H9 (cell line): Measurements from ENCODE around the gene KCNIP3. TPM values are rescaled to one million over a fixed set of nuclear protein-coding genes. Genes with fewer than 3 reads are reported as not detected.

Experiments
- DNase-seq: peaks from one replicate; pipeline ENCODE4 v3.0.0-alpha.2; 2017
- H2AFZ ChIP-seq: one replicate; pipeline ENCODE4 v1.6.1; 2013; ENCODE audit warnings: mild to moderate bottlenecking, low read length, control low read depth, moderate library complexity
- H2AK5ac ChIP-seq: 2 replicates; pipeline ENCODE4 v1.6.1; 2013; ENCODE audit warnings: low read length, control low read depth, mixed read lengths; ENCODE audit not compliant: insufficient read length
- H2BK120ac ChIP-seq: one replicate; pipeline ENCODE4 v1.6.1; 2013; ENCODE audit warnings: low read depth, mild to moderate bottlenecking, low read length, control low read depth, inconsistent platforms; ENCODE audit not compliant: poor library complexity, severe bottlenecking
- H2BK12ac ChIP-seq: 2 replicates; pipeline ENCODE4 v1.6.1; 2013; ENCODE audit warnings: low read length, control low read depth, mixed read lengths, low read depth; ENCODE audit not compliant: insufficient read length
- H2BK15ac ChIP-seq: 2 replicates; pipeline ENCODE4 v1.6.1; 2013; ENCODE audit warnings: low read depth, low read length, control low read depth
- H2BK20ac ChIP-seq: one replicate; pipeline ENCODE4 v1.6.1; 2013; ENCODE audit warnings: low read depth, mild to moderate bottlenecking, low read length, control low read depth, inconsistent platforms; ENCODE audit not compliant: poor library complexity, severe bottlenecking
- H2BK5ac ChIP-seq: 2 replicates; pipeline ENCODE4 v1.6.1; 2013; ENCODE audit warnings: low read length, control low read depth, mixed read lengths; ENCODE audit not compliant: insufficient read length
- H3K14ac ChIP-seq: 2 replicates; pipeline ENCODE4 v1.6.1; 2013; ENCODE audit warnings: low read length, control low read depth; ENCODE audit not compliant: insufficient read depth
- H3K18ac ChIP-seq: 2 replicates; pipeline ENCODE4 v1.6.1; 2013; ENCODE audit warnings: low read depth, mild to moderate bottlenecking, mixed read lengths, low read length, control low read depth; ENCODE audit not compliant: insufficient read length
- H3K23ac ChIP-seq: 2 replicates; pipeline ENCODE4 v1.6.1; 2013; ENCODE audit warnings: low read length, control low read depth, mixed read lengths, low read depth; ENCODE audit not compliant: insufficient read length
- H3K23me2 ChIP-seq: 2 replicates; pipeline ENCODE4 v1.6.1; 2013; ENCODE audit warnings: low read depth, mild to moderate bottlenecking, mixed read lengths, low read length, control low read depth; ENCODE audit not compliant: insufficient read length, poor library complexity, severe bottlenecking
- H3K27ac ChIP-seq: 2 replicates; pipeline ENCODE4 v1.5.1; 2013; ENCODE audit warnings: low read length, control low read depth, mixed read lengths, low read depth; ENCODE audit not compliant: insufficient read length
- H3K27me3 ChIP-seq: 2 replicates; pipeline ENCODE4 v1.6.1; 2013; ENCODE audit warnings: low read length, control low read depth, inconsistent platforms; ENCODE audit not compliant: insufficient read depth
- H3K4ac ChIP-seq: 2 replicates; pipeline ENCODE4 v1.6.1; 2013; ENCODE audit warnings: low read depth, mild to moderate bottlenecking, control low read depth, inconsistent platforms, low read length, moderate library complexity
- H3K4me1 ChIP-seq: 2 replicates; pipeline ENCODE4 v1.6.1; 2013; ENCODE audit warnings: low read length, control low read depth, inconsistent platforms; ENCODE audit not compliant: insufficient read depth
- H3K4me2 ChIP-seq: 2 replicates; pipeline ENCODE4 v1.6.1; 2013; ENCODE audit warnings: low read length, control low read depth, mixed read lengths; ENCODE audit not compliant: insufficient read length, insufficient read depth
- H3K56ac ChIP-seq: 2 replicates; pipeline ENCODE4 v1.6.1; 2013; ENCODE audit warnings: low read depth, mild to moderate bottlenecking, mixed read lengths, low read length, control low read depth; ENCODE audit not compliant: insufficient read length
- H3K79me1 ChIP-seq: 2 replicates; pipeline ENCODE4 v1.6.1; 2013; ENCODE audit warnings: low read depth, mild to moderate bottlenecking, moderate library complexity, low read length, control low read depth, inconsistent platforms; ENCODE audit not compliant: insufficient read depth, poor library complexity, severe bottlenecking
- H3K79me2 ChIP-seq: 2 replicates; pipeline ENCODE4 v1.6.1; 2013; ENCODE audit warnings: low read length, control low read depth, inconsistent platforms; ENCODE audit not compliant: insufficient read depth
- H3K9ac ChIP-seq: 2 replicates; pipeline ENCODE4 v1.6.1; 2013; ENCODE audit warnings: low read length, control low read depth, mixed read lengths; ENCODE audit not compliant: insufficient read length; ENCODE audit errors: extremely low read depth
- H3K9me3 ChIP-seq: one replicate; pipeline ENCODE4 v1.6.1; 2013; ENCODE audit warnings: low read depth, low read length, inconsistent platforms; ENCODE audit not compliant: control insufficient read depth
- H3T11ph ChIP-seq: one replicate; pipeline ENCODE4 v1.6.1; 2013; ENCODE audit warnings: mild to moderate bottlenecking, low read length, control low read depth, inconsistent platforms
- H4K20me1 ChIP-seq: one replicate; pipeline ENCODE4 v1.6.1; 2013; ENCODE audit not compliant: control insufficient read depth, insufficient read length, insufficient read depth
- H4K5ac ChIP-seq: 2 replicates; pipeline ENCODE4 v1.6.1; 2013; ENCODE audit warnings: low read depth, mild to moderate bottlenecking, mixed read lengths, low read length, control low read depth; ENCODE audit not compliant: insufficient read length
- H4K8ac ChIP-seq: replicated peaks from 2 replicates; pipeline ENCODE4 v1.6.1; 2013; ENCODE audit warnings: low read length, control low read depth, mixed read lengths, low read depth; ENCODE audit not compliant: insufficient read length
- H4K91ac ChIP-seq: 2 replicates; pipeline ENCODE4 v1.6.1; 2013; ENCODE audit warnings: low read depth, mild to moderate bottlenecking, moderate library complexity, mixed read lengths, low read length, control low read depth; ENCODE audit not compliant: insufficient read length
- H3K27ac Mint-ChIP-seq, 3 experiments: 2 replicates in 2 of 3; 3 replicates in 1 of 3; pipeline ENCODE4 v1.8.0; 2020 to 2021; ENCODE audit warnings: mixed read lengths in 3 of 3, mild to moderate bottlenecking in 1 of 3, moderate library complexity in 1 of 3
- H3K27me3 Mint-ChIP-seq: 2 replicates; pipeline ENCODE4 v1.8.0; 2021; ENCODE audit warnings: low read depth, mild to moderate bottlenecking, moderate library complexity, mixed read lengths
- H3K36me3 Mint-ChIP-seq, 3 experiments: 2 replicates in 2 of 3; 3 replicates in 1 of 3; pipeline ENCODE4 v1.8.0; 2020 to 2021; ENCODE audit warnings: low read depth in 3 of 3, mixed read lengths in 3 of 3; ENCODE audit not compliant: insufficient read depth in 1 of 3
- H3K4me1 Mint-ChIP-seq, 2 experiments: 2 replicates each; pipeline ENCODE4 v1.8.0; 2020; ENCODE audit warnings: mixed read lengths in 2 of 2
- H3K4me3 Mint-ChIP-seq, 2 experiments: 2 replicates in 1 of 2; 3 replicates in 1 of 2; pipeline ENCODE4 v1.8.0; 2020 to 2021; ENCODE audit warnings: mild to moderate bottlenecking in 2 of 2, mixed read lengths in 2 of 2, moderate library complexity in 1 of 2
- H3K9me3 Mint-ChIP-seq, 2 experiments: 2 replicates in 1 of 2; 3 replicates in 1 of 2; pipeline ENCODE4 v1.8.0; 2020; ENCODE audit warnings: mild to moderate bottlenecking in 2 of 2, mixed read lengths in 2 of 2, moderate library complexity in 1 of 2
- WGBS: extraction: QIAGEN DNeasy Blood & Tissue Kit; methylation state at CpG from one replicate; pipeline ENCODE4 v1.1.7; 2013; ENCODE audit warnings: missing lambda C conversion rate, low lambda C conversion rate, mixed read lengths; ENCODE audit not compliant: insufficient read length; ENCODE audit errors: extremely low coverage; 5-methylcytosine and 5-hydroxymethylcytosine counted together
- total RNA-seq: library from RNA; stranded (reverse); gene quantifications from 2 replicates; pipeline ENCODE4 v1.2.1, GENCODE V29; 2021
- TF ChIP-seq, protein P1 (sequence below): fragments of 200-600 bp; sonication (generic); conservative IDR thresholded peaks from 3 replicates; pipeline ENCODE4 v1.8.0; 2021; ENCODE audit warnings: antibody characterized with exemption, mild to moderate bottlenecking

KCNIP3 gene
- total RNA-seq, 1 experiment from 2014 or later = 1.5 TPM

DNA sequence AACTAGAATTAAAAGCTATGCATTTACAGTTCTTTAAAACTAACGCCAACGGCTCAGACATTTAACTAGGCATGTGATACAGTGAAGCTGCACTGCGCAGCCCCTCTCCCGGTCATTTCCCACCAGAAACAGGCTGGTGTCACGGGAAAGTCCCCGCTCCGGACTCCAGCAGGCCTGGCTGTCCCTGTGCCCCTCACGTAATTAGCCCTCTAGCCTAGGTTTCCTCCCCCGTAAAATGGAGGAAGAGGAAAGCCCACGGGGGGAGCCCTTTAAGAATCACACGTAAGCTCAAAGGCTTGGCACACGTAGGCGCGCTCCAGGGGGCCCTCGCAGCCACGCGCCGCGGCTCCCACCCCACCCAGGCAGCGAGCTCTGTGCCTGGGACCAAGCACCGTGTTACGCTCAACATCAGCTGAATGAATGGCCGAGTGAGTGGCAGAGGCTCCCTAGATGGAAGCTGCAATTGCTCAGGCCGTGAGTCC is 48.0 kb downstream of the KCNIP3 start:
- Mint-ChIP-seq H3K27me3 (peaks cover 92% of the 10 kb centered on the region), H3K27ac (no peak overlapping the region), H3K36me3 (no peaks in the 10 kb centered on the region), H3K4me3 (peak overlapping the region in 1 of 2 experiments; percentile 42; a peak in 1 of 5 replicates), H3K4me1 (no peaks in the 10 kb centered on the region), H3K9me3 (no peaks in the 10 kb centered on the region; a peak in 1 of 5 replicates)
- Histone ChIP-seq H3K4ac (no peak overlapping the region), H3K79me2 (no peaks in the 10 kb centered on the region), H2AFZ (no peak overlapping the region), H3K27me3 (peaks cover 21% of the 10 kb centered on the region; the same call in 1 of the 2 replicates), H2BK5ac (no peak overlapping the region), H4K5ac (no peak overlapping the region), H3K9ac (no peak overlapping the region), H4K91ac (no peak overlapping the region), H2BK120ac (no peak overlapping the region), H4K20me1 (no peaks in the 10 kb centered on the region), H3K4me2 (peak overlapping the region; percentile 67), H2BK15ac (no peak overlapping the region), H3K27ac (no peak overlapping the region), H2BK12ac (no peak overlapping the region), H4K8ac (no peak overlapping the region), H3K23ac (no peak overlapping the region), H3K4me1 (no peaks in the 10 kb centered on the region), H3K9me3 (no peaks in the 10 kb centered on the region), H3T11ph (no peak overlapping the region), H3K23me2 (peaks cover 7% of the 10 kb centered on the region), H3K14ac (no peak overlapping the region), H2AK5ac (no peak overlapping the region), H3K56ac (no peak overlapping the region), H3K79me1 (no peaks in the 10 kb centered on the region), H2BK20ac (no peak overlapping the region), H3K18ac (no peak overlapping the region)
- TF ChIP-seq, protein P1, sequence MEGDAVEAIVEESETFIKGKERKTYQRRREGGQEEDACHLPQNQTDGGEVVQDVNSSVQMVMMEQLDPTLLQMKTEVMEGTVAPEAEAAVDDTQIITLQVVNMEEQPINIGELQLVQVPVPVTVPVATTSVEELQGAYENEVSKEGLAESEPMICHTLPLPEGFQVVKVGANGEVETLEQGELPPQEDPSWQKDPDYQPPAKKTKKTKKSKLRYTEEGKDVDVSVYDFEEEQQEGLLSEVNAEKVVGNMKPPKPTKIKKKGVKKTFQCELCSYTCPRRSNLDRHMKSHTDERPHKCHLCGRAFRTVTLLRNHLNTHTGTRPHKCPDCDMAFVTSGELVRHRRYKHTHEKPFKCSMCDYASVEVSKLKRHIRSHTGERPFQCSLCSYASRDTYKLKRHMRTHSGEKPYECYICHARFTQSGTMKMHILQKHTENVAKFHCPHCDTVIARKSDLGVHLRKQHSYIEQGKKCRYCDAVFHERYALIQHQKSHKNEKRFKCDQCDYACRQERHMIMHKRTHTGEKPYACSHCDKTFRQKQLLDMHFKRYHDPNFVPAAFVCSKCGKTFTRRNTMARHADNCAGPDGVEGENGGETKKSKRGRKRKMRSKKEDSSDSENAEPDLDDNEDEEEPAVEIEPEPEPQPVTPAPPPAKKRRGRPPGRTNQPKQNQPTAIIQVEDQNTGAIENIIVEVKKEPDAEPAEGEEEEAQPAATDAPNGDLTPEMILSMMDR = no peak
- WGBS = no CpG with 5 or more reads among the region's 24 CpGs
- no peak for DNase-seq
